T-helper 2 cell treated with Interferon-gamma antibody and Interleukin-4, amounts not matched to agents 5 μg/mL and 100 μg/mL, for 36 hours (primary cell): ENCODE measurements around the gene WDR48.

ENCODE experiments used
- DNase-seq: peaks from one replicate; pipeline ENCODE4 v3.0.0; 2021; ENCODE audit warnings: low spot score
- H3K27ac Mint-ChIP-seq: one replicate; pipeline ENCODE4 v1.8.0; 2021; ENCODE audit warnings: mild to moderate bottlenecking, mixed read lengths
- H3K27me3 Mint-ChIP-seq: one replicate; pipeline ENCODE4 v1.8.0; 2021; ENCODE audit warnings: low read depth, mixed read lengths
- H3K36me3 Mint-ChIP-seq: one replicate; pipeline ENCODE4 v1.8.0; 2021; ENCODE audit warnings: low read depth, mixed read lengths
- H3K4me1 Mint-ChIP-seq: one replicate; pipeline ENCODE4 v1.8.0; 2021; ENCODE audit warnings: low read depth, mixed read lengths
- H3K4me3 Mint-ChIP-seq: one replicate; pipeline ENCODE4 v1.8.0; 2022; ENCODE audit warnings: mild to moderate bottlenecking, moderate library complexity, mixed read lengths
- H3K9me3 Mint-ChIP-seq: one replicate; pipeline ENCODE4 v1.8.0; 2021; ENCODE audit warnings: mixed read lengths

The WDR48 gene

GRCh38 chr3:39110041-39110639 is 58.3 kb downstream of the WDR48 start:
- Mint-ChIP-seq H3K9me3 (no peaks in the 10 kb centered on the region), H3K27me3 (no peaks in the 10 kb centered on the region), H3K4me1 (peaks cover 30% of the 10 kb centered on the region), H3K4me3 (no peak overlapping the region), H3K36me3 (peaks cover 4% of the 10 kb centered on the region), H3K27ac (no peak overlapping the region)
- DNase-seq = no peak

- Mint-ChIP-seq H3K36me3 (peaks cover 2% of the 10 kb centered on the region), H3K27ac (no peak overlapping the region), H3K4me3 (no peak overlapping the region), H3K27me3 (no peaks in the 10 kb centered on the region), H3K9me3 (no peaks in the 10 kb centered on the region), H3K4me1 (peaks cover 17% of the 10 kb centered on the region)
- no peak for DNase-seq
Observed at GRCh38 chr3:39112113-39112512, 60.3 kb downstream of the WDR48 start.

GRCh38 chr3:39112535-39112934 is 60.7 kb downstream of the WDR48 start:
- H3K4me3 Mint-ChIP-seq = no peak overlapping the region
- H3K36me3 Mint-ChIP-seq = peaks cover 2% of the 10 kb centered on the region
- peaks cover 17% of the 10 kb centered on the region for H3K4me1 Mint-ChIP-seq
- H3K9me3 Mint-ChIP-seq = no peaks in the 10 kb centered on the region
- DNase-seq = no peak
- H3K27me3 Mint-ChIP-seq = no peaks in the 10 kb centered on the region
- H3K27ac Mint-ChIP-seq = no peak overlapping the region

GRCh38 chr3:39113291-39113690 is 61.5 kb downstream of the WDR48 start:
- H3K27me3 Mint-ChIP-seq = peaks cover 2% of the 10 kb centered on the region
- H3K9me3 Mint-ChIP-seq = no peaks in the 10 kb centered on the region
- peaks cover 11% of the 10 kb centered on the region for H3K4me1 Mint-ChIP-seq
- no peaks in the 10 kb centered on the region for H3K36me3 Mint-ChIP-seq
- no peak overlapping the region for H3K4me3 Mint-ChIP-seq
- no peak overlapping the region for H3K27ac Mint-ChIP-seq
- no peak for DNase-seq

GRCh38 chr3:39114456-39114855 is 62.6 kb downstream of the WDR48 start:
- H3K4me1 Mint-ChIP-seq = peaks cover under 1% of the 10 kb centered on the region
- peaks cover 2% of the 10 kb centered on the region for H3K27me3 Mint-ChIP-seq
- no peak for DNase-seq
- no peak overlapping the region for H3K4me3 Mint-ChIP-seq
- no peak overlapping the region for H3K27ac Mint-ChIP-seq
- H3K9me3 Mint-ChIP-seq = no peaks in the 10 kb centered on the region
- H3K36me3 Mint-ChIP-seq = no peaks in the 10 kb centered on the region

GRCh38 chr3:39115870-39116269 is 64.1 kb downstream of the WDR48 start:
- no peak overlapping the region for H3K27ac Mint-ChIP-seq
- no peaks in the 10 kb centered on the region for H3K4me1 Mint-ChIP-seq
- no peaks in the 10 kb centered on the region for H3K9me3 Mint-ChIP-seq
- DNase-seq = no peak
- peaks cover 2% of the 10 kb centered on the region for H3K27me3 Mint-ChIP-seq
- no peak overlapping the region for H3K4me3 Mint-ChIP-seq
- no peaks in the 10 kb centered on the region for H3K36me3 Mint-ChIP-seq

- Mint-ChIP-seq H3K27me3 (peaks cover 9% of the 10 kb centered on the region), H3K27ac (no peak overlapping the region), H3K4me1 (no peaks in the 10 kb centered on the region), H3K36me3 (no peaks in the 10 kb centered on the region), H3K9me3 (no peaks in the 10 kb centered on the region), H3K4me3 (no peak overlapping the region)
- no peak for DNase-seq
Observed at GRCh38 chr3:39118079-39118478, 66.3 kb downstream of the WDR48 start.

GRCh38 chr3:39118931-39119660 is 67.3 kb downstream of the WDR48 start:
- H3K27me3 Mint-ChIP-seq = peaks cover 15% of the 10 kb centered on the region
- no peaks in the 10 kb centered on the region for H3K9me3 Mint-ChIP-seq
- H3K36me3 Mint-ChIP-seq = no peaks in the 10 kb centered on the region
- no peaks in the 10 kb centered on the region for H3K4me1 Mint-ChIP-seq
- no peak for DNase-seq
- H3K27ac Mint-ChIP-seq = no peak overlapping the region
- no peak overlapping the region for H3K4me3 Mint-ChIP-seq

GRCh38 chr3:39121621-39122020 is 69.8 kb downstream of the WDR48 start:
- DNase-seq = no peak
- Mint-ChIP-seq H3K27me3 (peaks cover 18% of the 10 kb centered on the region), H3K36me3 (no peaks in the 10 kb centered on the region), H3K4me1 (peaks cover under 1% of the 10 kb centered on the region), H3K4me3 (no peak overlapping the region), H3K27ac (no peak overlapping the region), H3K9me3 (no peaks in the 10 kb centered on the region)

GRCh38 chr3:39122813-39123212 is 71.0 kb downstream of the WDR48 start:
- Mint-ChIP-seq H3K27me3 (peaks cover 17% of the 10 kb centered on the region), H3K4me3 (no peak overlapping the region), H3K4me1 (peaks cover 9% of the 10 kb centered on the region), H3K27ac (no peak overlapping the region), H3K9me3 (no peaks in the 10 kb centered on the region), H3K36me3 (no peaks in the 10 kb centered on the region)
- no peak for DNase-seq

- no peaks in the 10 kb centered on the region for H3K9me3 Mint-ChIP-seq
- H3K4me1 Mint-ChIP-seq = peaks cover 17% of the 10 kb centered on the region
- no peaks in the 10 kb centered on the region for H3K36me3 Mint-ChIP-seq
- no peak overlapping the region for H3K27ac Mint-ChIP-seq
- H3K4me3 Mint-ChIP-seq = no peak overlapping the region
- no peak for DNase-seq
- H3K27me3 Mint-ChIP-seq = peaks cover 16% of the 10 kb centered on the region
Observed at GRCh38 chr3:39124876-39125840, 73.3 kb downstream of the WDR48 start.

GRCh38 chr3:39125841-39126500 is 74.2 kb downstream of the WDR48 start:
- Mint-ChIP-seq H3K27me3 (peaks cover 16% of the 10 kb centered on the region), H3K27ac (no peak overlapping the region), H3K9me3 (no peaks in the 10 kb centered on the region), H3K4me3 (no peak overlapping the region), H3K36me3 (no peaks in the 10 kb centered on the region), H3K4me1 (peaks cover 19% of the 10 kb centered on the region)
- no peak for DNase-seq

GRCh38 chr3:39126532-39127071 is 74.8 kb downstream of the WDR48 start:
- Mint-ChIP-seq H3K4me1 (peaks cover 23% of the 10 kb centered on the region), H3K4me3 (no peak overlapping the region), H3K27ac (no peak overlapping the region), H3K9me3 (no peaks in the 10 kb centered on the region), H3K27me3 (peaks cover 16% of the 10 kb centered on the region), H3K36me3 (no peaks in the 10 kb centered on the region)
- DNase-seq = no peak
